HG03060 (cell line): ENCODE measurements around the gene DHX16.
A peak's percentile ranks its signal among the peaks of the same experiment; 100 is the strongest.

ENCODE experiments used
- ATAC-seq: cut with Tn5 transposase; IDR thresholded peaks from one replicate; pipeline ENCODE4 v1.9.1; 2021; ENCODE audit warnings: low read depth, moderate number of reproducible peaks; ENCODE audit not compliant: unreplicated experiment

DHX16 gene

DNA sequence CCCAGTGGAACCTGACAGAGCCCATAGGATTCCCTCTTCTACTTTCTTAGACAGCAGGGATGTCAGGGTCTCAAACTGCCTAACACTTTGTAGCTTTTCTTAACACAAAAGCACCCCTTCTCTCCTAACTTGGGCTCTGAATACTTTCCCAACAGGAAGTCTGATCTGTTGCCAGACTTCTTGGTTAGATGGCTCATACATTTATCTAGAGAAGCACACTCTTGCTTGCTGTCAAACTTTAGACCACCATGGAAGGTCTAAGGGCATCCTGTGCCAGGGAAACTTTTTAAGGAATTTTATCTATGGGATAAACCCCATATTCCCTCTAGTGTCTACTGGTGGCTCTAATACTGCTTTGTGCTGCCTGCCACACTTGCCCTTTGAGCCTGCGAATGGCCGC is 29.1 kb downstream of the DHX16 start:
- ATAC-seq = no peak

DNA sequence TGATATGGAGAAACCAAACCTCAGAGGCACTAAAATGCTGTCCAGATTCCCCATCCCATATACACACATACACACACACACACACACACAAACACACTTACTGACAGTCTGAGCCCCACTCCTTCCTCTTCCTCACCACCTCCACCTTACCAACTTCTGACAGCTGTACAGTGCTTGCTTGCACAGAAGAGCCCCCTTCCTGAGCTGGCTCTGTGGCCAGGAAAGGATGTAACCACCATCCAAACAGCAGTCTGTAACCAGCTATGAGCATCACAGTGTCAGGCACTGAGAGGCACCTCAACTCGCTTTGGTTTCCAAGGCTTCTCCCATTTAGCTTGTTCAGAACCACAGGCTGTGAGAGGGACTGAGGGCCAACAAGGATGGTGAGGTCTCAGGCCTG is 31.8 kb downstream of the DHX16 start:
- ATAC-seq = no peak

DNA sequence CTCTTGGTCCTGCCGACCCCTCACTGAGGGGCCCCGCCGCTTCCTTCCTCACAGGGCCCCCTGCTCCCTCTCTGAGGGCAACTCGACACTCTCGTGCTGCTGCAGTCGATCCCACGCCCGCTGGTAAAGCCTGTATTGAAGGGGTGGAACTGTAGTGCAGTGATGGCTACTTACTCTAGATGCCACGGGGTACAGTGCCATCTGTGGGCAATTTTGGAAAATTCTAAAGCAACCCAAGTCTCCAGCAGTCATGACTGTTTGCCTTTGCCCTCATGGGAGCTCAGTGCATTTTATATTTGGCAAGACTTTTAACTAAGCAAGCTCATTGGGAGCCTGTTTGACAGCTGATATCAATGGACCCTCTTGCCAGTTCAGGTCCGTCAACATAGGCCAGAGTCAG is 32.3 kb downstream of the DHX16 start:
- ATAC-seq = no peak

DNA sequence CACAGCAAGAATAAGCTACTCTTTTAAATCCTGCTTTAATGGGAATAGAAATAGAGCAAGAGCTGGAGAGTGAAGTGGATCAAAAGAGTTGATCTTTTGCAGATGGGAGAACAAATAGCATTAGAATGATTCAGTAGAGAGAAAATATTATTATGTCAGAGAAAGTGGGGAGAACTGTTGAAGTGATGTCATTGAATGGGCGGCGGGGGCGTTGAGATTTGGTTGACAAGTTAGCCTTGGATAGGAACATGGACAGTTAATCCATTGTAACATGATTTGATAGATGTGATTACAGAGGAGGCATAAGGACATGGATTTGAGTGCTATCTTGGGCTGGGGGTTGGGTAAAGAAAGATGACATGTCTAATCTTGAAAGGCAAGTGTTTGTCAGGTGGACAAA is 37.0 kb downstream of the DHX16 start:
- no peak for ATAC-seq

DNA sequence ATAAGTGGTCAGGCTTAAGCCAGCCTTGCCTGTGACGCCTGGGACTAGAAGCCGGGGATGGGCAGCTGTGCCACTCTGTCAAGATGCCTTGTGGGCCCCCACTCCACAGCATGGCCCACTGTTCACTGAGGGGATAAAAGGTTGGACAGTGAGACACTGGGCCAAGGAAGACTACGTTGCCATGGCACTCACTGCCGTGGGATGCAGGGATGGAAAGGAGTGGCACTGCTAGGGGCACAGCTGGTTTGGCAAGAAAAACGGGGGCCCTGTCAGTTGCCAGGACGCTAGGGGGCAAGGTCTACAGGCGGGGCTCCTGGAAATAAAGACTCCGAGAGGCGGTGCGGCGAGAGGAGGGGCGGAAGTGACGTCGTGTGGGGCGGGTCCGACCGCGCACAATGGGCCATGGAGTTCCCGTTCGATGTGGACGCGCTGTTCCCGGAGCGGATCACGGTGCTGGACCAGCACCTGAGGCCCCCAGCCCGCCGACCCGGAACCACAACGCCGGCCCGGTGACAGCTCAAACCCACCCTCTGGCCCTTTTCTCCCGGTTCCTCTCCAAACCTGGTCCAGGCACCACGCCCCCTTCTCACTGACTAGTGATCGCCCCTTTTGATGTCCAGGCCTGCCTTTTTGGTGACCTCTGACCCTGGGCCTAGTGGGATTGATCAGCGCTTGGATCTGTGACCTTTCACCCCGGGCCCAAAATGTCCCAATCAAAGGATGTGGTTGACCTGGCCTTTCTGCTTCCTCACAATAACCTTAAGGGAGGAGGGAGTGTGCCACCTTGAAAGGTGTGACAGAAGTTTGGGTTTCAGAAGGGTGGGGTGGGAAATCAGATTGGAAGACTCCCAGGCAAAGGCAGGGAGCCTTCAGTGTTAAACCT is 46.1 kb downstream of the DHX16 start, which contains the start of gene ATAT1:
Gene ATAT1 (plus strand): TSS at position 391 of the 883 bp plus-strand sequence.
- ATAC-seq = no peak

DNA sequence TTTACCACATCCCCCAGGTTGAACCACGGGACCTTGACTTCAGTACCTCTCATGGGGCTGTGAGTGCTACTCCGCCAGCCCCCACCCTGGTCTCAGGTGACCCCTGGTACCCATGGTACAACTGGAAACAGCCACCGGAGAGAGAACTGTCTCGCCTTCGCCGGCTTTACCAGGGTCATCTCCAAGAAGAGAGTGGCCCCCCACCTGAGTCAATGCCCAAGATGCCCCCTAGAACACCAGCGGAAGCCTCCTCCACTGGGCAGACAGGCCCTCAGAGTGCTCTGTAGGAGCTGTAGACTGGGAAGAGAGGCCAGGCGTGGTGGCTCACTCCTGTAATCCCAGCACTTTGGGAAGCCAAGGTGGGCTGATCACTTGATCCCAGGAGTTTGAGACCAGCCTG is 47.3 kb downstream of the DHX16 start:
- no peak for ATAC-seq

DNA sequence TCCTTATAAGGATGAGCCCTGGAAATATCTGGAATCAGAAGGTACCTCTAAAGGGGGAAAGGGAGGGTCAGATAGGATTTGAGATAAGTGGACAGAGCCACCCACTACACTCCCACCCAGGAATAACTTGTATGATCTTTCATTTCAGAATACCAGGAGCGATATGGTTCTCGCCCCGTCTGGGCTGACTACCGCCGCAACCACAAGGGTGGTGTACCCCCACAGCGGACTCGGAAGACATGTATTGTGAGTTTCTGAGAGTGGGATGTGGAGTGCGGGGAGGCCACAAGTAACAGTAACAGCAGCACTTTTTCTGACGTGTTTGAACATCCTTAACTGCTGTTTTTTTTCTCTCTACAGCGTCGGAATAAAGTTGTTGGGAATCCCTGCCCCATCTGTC is 53.2 kb downstream of the DHX16 start:
- ATAC-seq = no peak

DNA sequence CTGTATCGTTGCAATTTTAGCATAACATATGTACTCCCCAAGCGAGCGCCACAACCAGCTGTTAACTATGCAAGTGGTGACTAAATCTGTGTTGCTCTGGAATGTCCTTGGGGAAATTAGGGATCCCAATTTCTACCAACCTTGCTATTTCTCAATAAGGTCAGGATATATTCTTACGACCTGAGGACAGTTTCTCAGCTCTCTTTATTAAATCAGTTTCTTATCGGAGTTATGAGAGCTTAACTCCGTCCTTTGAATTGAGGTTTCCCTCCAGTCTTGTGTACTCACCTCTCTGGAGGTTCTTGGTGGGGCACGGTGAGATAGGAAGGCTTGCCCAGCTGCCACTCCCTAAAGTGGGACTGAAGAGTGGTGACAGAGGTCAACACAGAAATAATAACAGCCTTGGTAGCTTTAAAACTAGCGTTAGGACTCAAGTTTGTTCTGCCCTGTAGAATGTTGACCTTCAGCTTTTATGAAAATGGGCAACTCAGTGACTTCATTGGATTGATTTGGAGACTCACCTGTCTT is 54.5 kb downstream of the DHX16 start:
- no peak for ATAC-seq

DNA sequence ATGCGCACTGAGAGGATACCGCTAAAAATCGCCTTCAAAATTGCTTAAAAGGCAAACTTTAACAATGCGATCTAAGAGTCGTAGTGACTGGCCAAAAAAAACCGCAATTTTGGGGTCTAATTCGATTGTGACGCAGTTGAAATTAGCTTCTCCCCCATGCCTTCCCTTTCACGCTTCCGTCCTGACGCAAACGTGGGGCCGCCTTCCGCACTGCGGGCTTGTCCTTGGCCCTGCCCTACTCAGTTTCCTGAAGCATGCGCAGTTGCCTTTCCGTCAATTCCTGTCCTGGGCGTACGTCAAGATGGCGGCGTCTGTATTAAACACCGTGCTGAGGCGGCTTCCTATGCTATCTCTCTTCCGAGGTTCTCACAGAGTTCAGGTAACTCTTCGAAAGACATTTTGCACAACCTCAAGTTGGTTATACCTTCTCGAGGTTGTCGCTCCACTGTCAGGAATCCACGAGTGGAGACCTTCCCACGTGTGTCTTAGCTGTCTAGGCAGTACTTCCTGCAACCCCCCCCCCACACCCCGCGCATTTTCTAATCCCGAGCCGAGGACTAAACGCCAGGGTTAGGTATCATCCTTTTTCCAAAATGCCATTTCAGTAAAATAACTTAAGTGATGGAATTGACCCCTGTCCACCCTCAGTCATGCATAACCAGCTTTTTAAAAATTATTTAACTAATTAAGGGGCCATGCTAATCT is 55.1 kb downstream of the DHX16 start, which contains the start of gene MRPS18B:
Gene MRPS18B (plus strand): TSS at position 276 of the 705 bp plus-strand sequence. CDS start 26 bp downstream, at position 302.
- ATAC-seq = peak; percentile 38

DNA sequence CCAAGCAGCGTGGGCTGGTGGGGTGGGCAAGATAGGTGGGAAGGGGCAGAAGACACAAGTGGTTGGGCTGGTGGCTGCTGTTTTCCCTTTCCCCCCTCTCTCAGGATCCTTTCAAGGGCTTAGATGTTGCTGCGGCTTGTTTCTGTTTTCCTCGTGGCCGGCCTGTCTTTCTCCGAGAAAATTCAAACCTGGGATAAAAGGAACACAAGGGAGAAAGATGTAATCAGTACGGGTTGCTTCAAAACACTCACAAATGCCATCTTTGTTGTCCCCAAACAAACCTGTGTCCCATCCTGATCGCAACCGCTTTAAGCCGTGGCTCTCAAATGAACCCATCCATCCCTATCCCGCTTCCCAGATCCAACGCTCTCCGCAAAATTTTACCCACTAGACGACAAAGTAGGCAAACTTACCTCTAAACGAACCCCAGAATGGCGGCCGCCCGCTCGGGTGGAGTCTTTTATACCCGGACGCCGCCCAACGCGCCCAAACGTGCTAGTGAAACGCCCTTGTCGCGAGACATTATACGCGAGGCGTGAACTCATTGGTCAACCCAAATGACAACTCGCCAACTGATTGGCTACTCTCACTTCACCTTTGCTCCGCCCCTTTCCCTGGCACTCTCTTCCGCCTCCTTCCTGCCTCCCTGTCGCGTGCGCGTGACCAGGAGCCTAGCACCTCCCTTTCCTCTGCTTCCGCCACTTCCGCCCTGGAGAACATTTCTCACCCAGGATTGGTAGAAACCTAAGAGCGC is 55.8 kb downstream of the DHX16 start, which contains the start of gene PPP1R10:
Gene PPP1R10 (minus strand): TSS at position 433 of the 754 bp plus-strand sequence. CDS start 7,299 bp downstream, outside the sequence.
- peak; percentile 64 for ATAC-seq

DNA sequence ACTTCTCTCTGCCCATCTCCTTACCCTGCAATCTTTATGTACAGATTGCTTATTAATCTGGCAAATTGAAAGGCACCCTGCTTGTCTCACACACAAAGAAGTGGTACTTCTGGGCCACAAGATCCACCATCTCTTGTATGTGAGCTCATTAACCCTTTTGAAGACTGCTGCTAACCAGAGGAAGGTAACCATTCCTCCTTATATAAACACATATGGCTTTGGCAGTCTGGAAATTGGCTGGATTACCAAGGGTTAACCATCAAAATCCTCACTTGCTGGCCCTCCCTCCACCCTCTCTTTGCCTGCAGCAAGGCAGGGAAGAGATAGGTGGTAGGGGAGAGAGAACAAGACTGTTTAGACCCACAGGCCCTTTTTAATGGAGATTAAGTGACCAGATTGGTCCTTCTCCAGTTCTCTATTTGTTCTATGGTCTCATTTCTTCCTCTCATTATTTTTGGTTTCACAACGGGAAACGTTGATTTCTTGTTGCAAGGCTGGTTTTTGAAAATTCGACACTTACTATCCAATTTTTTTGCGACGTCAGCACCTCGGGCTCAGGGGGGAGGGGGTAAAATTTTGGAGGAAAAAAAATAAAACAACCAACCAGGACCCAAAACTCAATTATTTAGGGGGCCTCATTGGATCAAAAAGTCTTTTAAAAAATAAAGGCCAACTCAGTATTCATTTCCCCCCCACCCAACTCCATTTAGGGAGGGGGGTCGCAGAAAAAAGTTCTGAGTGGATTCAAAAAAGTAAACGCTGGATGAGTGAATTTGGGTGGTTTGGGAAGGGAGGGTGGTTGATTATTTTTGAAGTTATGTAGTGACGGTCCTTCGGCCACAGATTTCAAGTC is 56.6 kb downstream of the DHX16 start:
- ATAC-seq = no peak

DNA sequence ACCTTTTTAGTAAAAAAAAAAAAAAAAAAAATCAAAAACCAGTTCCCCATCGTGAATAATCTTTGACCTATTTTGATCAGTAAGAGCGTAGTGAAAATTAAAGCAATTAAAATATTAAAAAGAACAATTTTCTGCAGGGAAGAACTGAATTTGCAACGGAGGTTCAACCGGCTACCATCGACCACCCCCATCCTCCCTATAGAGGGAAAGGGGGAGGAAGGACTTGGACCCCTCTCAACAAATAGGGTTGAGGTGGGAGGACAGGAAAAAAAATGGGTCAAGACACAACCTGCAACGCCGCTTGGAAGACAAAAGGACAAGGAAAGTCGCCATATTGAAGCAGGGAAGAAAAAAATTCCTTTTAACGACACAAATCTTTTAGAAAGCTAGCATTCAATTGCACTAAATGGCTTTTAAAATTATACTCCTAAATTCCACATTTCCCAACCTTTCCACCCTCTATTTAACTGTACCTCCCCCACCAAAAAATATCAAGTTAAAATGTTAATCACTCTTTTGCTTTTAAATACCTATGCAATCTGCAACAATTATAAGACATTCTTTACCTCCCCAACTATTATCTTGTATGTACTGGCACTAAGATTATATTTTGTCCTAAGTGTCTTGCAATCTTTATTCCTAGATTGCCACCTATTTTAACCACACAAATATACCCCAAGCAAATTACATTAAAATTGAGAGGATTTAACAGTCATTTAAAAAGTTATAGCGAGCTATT is 57.4 kb downstream of the DHX16 start:
- no peak for ATAC-seq

DNA sequence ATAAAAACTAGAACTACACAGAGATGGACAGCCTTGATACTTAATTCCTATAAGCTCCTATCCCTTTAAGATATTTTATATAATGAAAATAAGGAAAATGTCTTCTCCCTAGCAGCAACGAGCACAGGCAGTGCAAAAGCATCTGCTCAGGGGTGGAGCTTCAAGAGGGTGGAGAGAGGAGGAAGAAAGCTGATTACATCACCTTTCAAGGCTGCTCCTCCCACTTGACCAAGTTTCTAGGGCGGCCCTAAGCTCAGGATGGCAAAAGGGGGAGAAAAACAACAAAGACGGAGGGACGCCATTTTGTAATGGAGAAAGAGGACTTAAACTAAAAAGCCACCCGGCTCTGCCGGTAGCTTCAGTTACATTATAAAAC is 58.0 kb downstream of the DHX16 start:
- ATAC-seq = no peak

DNA sequence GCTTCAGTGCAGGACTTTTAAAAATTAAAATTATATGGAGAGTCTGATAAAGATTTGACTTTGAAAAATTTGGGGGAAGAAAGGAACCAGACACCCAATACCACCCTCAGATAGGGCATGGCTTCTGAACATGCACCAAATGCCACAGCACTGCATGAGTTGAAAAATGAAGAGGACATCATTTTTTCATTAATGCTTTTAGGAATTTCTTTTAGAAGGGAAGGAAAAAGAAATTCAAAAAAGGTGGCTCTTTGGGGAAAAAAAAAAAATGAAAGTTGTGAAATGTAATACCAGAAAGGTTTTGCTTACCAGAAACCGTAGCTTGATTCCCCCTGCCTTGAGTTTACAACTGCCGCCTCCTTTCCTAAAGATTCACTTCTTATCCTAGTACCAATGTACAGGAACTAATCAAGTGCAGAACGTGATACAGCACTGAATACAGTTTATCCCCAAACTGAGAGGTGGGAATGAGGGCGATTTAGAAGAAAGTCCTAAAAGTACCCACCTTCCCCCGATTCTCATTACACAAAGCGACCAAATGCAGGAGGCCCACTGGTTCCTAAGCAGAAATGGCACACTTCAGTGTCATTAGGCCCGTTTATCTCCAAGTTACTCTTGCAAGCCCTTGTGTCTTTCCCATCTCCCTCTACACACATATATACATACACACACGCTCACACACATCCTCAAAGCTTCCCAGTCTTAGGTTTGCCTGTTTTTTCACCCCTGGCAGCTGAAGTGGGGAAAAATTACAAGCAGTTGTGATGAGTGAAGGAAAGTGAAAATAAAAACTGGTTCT is 58.6 kb downstream of the DHX16 start:
- no peak for ATAC-seq

DNA sequence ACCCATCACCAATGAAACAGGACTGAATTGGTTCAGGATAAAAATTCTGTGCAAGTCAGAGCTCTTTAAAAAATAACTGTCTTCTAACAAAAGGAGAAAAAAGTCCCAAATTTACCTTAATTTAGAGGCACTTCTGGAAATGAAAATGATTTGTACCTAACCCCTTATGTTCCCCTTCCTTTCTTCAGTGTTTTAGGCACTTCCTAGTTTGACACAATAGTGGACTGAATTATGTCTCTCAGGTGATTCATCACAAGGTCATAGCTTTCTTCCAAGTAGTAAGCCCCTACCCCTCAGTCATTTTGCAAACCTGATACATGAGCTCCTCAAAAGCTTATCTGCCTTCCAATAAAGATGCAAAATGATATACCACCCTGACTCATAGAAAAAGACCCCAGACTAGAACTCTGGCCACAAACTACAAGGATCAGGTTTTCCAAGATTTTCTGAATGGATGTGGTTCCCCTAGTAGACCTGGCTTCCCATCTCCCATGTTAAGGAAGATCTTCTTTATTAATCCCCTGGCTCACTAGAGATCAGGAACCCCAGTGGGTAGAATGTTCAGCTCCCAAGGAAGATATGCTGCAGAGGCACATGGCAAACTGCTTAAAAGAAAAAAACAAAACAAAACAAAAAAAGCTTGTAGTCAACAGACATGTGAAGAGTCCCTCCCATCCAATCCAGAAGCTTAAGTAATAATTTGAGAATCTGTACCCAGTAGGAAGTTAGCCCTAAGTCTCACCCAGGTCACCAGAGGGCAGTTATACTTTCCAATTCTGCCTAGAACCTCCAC is 59.4 kb downstream of the DHX16 start:
- no peak for ATAC-seq

DNA sequence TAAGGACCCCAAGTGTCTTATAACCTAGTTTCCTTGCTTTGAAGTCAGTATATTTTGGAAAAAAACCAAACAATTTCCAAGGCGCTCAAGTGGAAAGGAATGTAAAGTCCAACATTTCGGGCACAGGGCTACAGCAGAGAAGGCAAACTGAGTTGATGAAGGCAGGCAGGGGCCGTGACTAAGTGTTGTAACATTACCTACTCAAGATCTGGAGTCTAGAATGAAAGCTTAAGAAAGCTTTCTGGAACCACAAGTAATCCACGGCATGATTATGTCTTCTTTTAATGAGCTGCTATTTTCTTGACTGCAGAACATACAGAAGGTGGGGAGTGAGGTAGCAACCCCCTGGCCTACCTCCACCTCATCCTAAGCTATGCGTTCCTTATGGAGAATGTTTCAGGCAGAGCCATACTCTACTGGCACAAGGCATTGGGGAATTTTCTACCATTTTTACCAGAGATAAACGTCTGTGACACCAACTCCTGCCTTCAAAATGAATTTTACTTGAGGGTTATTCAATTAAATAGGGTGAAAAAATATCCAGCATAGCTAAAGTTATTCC is 60.0 kb downstream of the DHX16 start:
- ATAC-seq = no peak

DNA sequence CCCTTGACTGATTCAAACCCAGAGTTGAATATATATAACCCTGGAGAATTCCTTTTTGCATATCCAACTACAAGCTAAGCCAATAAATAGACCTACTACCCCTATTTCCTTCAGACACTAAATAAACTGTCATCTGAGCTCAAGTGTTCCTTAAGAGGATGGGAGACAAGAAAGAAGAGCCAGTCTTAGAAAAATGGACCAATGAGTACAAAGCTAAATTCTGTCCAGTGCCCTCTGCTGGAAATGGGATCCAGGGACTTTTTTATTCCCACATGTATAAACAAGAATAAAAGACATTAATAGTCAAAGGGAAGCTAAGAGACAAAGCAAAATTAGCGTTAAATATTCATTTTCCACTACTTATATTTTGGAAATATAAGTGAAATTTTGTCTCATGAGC is 60.6 kb downstream of the DHX16 start:
- no peak for ATAC-seq
